Gastroesophageal sphincter (tissue), 4 donors: ENCODE measurements around the gene KCNA2. TPM values are rescaled to one million over a fixed set of nuclear protein-coding genes. Genes with fewer than 3 reads are reported as not detected.

Source experiments
- ATAC-seq: fragments of 150-250 bp; one replicate; pipeline ENCODE4 v1.9.1; 2016; ENCODE audit warnings: mild to moderate bottlenecking, moderate library complexity
- H3K27ac ChIP-seq, 4 donors: fragments of 200-600 bp; sonication (generic) in 3 of 4; 1 replicate in 3 of 4; 2 replicates in 1 of 4; pipeline ENCODE4 v1.5.1; 2016 to 2019
- H3K27me3 ChIP-seq: fragments of 200-600 bp; sonication (generic); one replicate; pipeline ENCODE4 v1.5.1; 2019
- H3K36me3 ChIP-seq, 2 donors: fragments of 200-600 bp; sonication (generic); one replicate each; pipeline ENCODE4 v1.5.1; 2019; ENCODE audit warnings: control low read depth in 1 of 2
- H3K4me1 ChIP-seq, 3 donors: fragments of 200-600 bp; sonication (generic); 1 replicate in 2 of 3; 2 replicates in 1 of 3; pipeline ENCODE4 v1.5.1; 2016 to 2019; ENCODE audit warnings: control low read depth in 2 of 3
- H3K4me3 ChIP-seq, 2 donors: fragments of 200-600 bp; sonication (generic); one replicate each; pipeline ENCODE4 v1.5.1; 2019; ENCODE audit warnings: mild to moderate bottlenecking in 1 of 2, moderate library complexity in 1 of 2
- H3K9me3 ChIP-seq, 3 donors: fragments of 200-600 bp; sonication (generic); one replicate each; pipeline ENCODE4 v1.5.1; 2017 to 2019; ENCODE audit warnings: control low read depth in 2 of 3
- CTCF ChIP-seq, 4 experiments: fragments of 200-600 bp in 2 of 4; fragments of 450-650 bp in 2 of 4; sonication (generic) in 1 of 4; IDR thresholded peaks; one replicate each; pipeline ENCODE4 v1.5.1; 2017 to 2019; ENCODE audit warnings: antibody characterized with exemption in 4 of 4, mild to moderate bottlenecking in 2 of 4, moderate library complexity in 2 of 4
- EP300 ChIP-seq: sonication (generic); formaldehyde crosslinking; IDR thresholded peaks from one replicate; pipeline ENCODE4 v1.6.1; 2017; ENCODE audit warnings: antibody characterized with exemption, mild to moderate bottlenecking
- POLR2A ChIP-seq, 2 donors: fragments of 450-650 bp; IDR thresholded peaks; one replicate each; pipeline ENCODE4 v1.6.1; 2017; ENCODE audit warnings: antibody characterized with exemption in 2 of 2, mild to moderate bottlenecking in 2 of 2, moderate library complexity in 1 of 2
- POLR2AphosphoS5 ChIP-seq: sonication (generic); formaldehyde crosslinking; IDR thresholded peaks from one replicate; pipeline ENCODE4 v1.6.1; 2017; ENCODE audit warnings: antibody characterized with exemption
- WGBS, 2 donors: methylation state at CpG; one replicate each; pipeline ENCODE4 v1.1.5; 2018; ENCODE audit warnings: low coverage in 1 of 2; 5-methylcytosine and 5-hydroxymethylcytosine counted together
- total RNA-seq, 4 donors: library from RNA; depleted of rRNA; stranded (reverse); fragments of >200 nt; gene quantifications; one replicate each; pipeline ENCODE4 v1.1.0, GENCODE V29; 2016

The KCNA2 gene
- total RNA-seq, 4 donors from 2014 or later, result 2.8 to 16.8 (median 4.6) TPM

GRCh38 chr1:110570901-110571300 is 35.3 kb downstream of the KCNA2 start:
- Histone ChIP-seq H3K4me1 (no peaks in the 10 kb centered on the region), H3K27ac (no peak overlapping the region), H3K4me3 (no peak overlapping the region), H3K9me3 (no peaks in the 10 kb centered on the region), H3K36me3 (no peaks in the 10 kb centered on the region), H3K27me3 (peaks cover 16% of the 10 kb centered on the region)
- 63% methylated on average over 2 of the region's 4 CpGs; no CpG with 5 or more reads in 1 of the 2 donors for WGBS, 2 donors
- TF ChIP-seq POLR2A (IDR thresholded peaks at IDR 0.05) (no peak), EP300 (no peak), POLR2AphosphoS5 (no peak), CTCF (IDR thresholded peaks at IDR 0.05) (no peak)
- ATAC-seq, result no peak

GRCh38 chr1:110570307-110570706 is 35.9 kb downstream of the KCNA2 start:
- no peaks in the 10 kb centered on the region for H3K4me1 ChIP-seq
- no CpG with 5 or more reads among the region's 3 CpGs for WGBS, 2 donors
- H3K4me3 ChIP-seq, result no peak overlapping the region
- H3K36me3 ChIP-seq, result no peaks in the 10 kb centered on the region
- ATAC-seq, result no peak
- H3K27me3 ChIP-seq, result peaks cover 22% of the 10 kb centered on the region
- no peak for TF ChIP-seq CTCF (IDR thresholded peaks at IDR 0.05)
- no peak for TF ChIP-seq POLR2AphosphoS5
- TF ChIP-seq POLR2A (IDR thresholded peaks at IDR 0.05), result no peak
- H3K9me3 ChIP-seq, result no peaks in the 10 kb centered on the region
- no peak overlapping the region for H3K27ac ChIP-seq

- Histone ChIP-seq H3K4me1 (no peaks in the 10 kb centered on the region), H3K9me3 (no peaks in the 10 kb centered on the region), H3K4me3 (no peak overlapping the region), H3K27ac (no peak overlapping the region), H3K27me3 (peaks cover 27% of the 10 kb centered on the region), H3K36me3 (no peaks in the 10 kb centered on the region)
- ATAC-seq, result no peak
- TF ChIP-seq POLR2A (IDR thresholded peaks at IDR 0.05), result no peak
- TF ChIP-seq EP300, result no peak
- TF ChIP-seq CTCF (IDR thresholded peaks at IDR 0.05), result no peak
- TF ChIP-seq POLR2AphosphoS5, result no peak
- WGBS, 2 donors, result 71 to 100% methylated on average over 1 to 3 of the region's 3 CpGs
Observed at GRCh38 chr1:110566836-110567235, 39.3 kb downstream of the KCNA2 start.

GRCh38 chr1:110565565-110565964 is 40.6 kb downstream of the KCNA2 start:
- no peak overlapping the region for H3K27ac ChIP-seq
- no peak for TF ChIP-seq POLR2A (IDR thresholded peaks at IDR 0.05)
- no peak for TF ChIP-seq CTCF (IDR thresholded peaks at IDR 0.05)
- ATAC-seq, result no peak
- H3K4me3 ChIP-seq, result no peak overlapping the region
- H3K4me1 ChIP-seq, result no peaks in the 10 kb centered on the region
- WGBS, 2 donors, result 60% methylated on average over 1 of the region's 1 CpG; no CpG with 5 or more reads in 1 of the 2 donors
- H3K9me3 ChIP-seq, result no peaks in the 10 kb centered on the region
- H3K36me3 ChIP-seq, result no peaks in the 10 kb centered on the region
- H3K27me3 ChIP-seq, result peaks cover 35% of the 10 kb centered on the region

GRCh38 chr1:110563089-110563488 is 43.1 kb downstream of the KCNA2 start:
- TF ChIP-seq POLR2A (IDR thresholded peaks at IDR 0.05), result no peak
- TF ChIP-seq CTCF (IDR thresholded peaks at IDR 0.05), result no peak
- no peak for TF ChIP-seq POLR2AphosphoS5
- no peak for TF ChIP-seq EP300
- H3K27ac ChIP-seq, result no peak overlapping the region
- no peaks in the 10 kb centered on the region for H3K9me3 ChIP-seq
- ATAC-seq, result no peak
- H3K36me3 ChIP-seq, result no peaks in the 10 kb centered on the region
- WGBS, 2 donors, result 63 to 86% methylated on average over 4 of the region's 4 CpGs
- no peak overlapping the region for H3K4me3 ChIP-seq
- no peaks in the 10 kb centered on the region for H3K4me1 ChIP-seq
- H3K27me3 ChIP-seq, result peaks cover 29% of the 10 kb centered on the region
